HG03097 (cell line): Measurements from ENCODE around the gene MGRN1.

Source experiments
- ATAC-seq: cut with Tn5 transposase; IDR thresholded peaks from one replicate; pipeline ENCODE4 v1.9.1; 2021; ENCODE audit not compliant: unreplicated experiment, low FRiP score

MGRN1 gene

DNA sequence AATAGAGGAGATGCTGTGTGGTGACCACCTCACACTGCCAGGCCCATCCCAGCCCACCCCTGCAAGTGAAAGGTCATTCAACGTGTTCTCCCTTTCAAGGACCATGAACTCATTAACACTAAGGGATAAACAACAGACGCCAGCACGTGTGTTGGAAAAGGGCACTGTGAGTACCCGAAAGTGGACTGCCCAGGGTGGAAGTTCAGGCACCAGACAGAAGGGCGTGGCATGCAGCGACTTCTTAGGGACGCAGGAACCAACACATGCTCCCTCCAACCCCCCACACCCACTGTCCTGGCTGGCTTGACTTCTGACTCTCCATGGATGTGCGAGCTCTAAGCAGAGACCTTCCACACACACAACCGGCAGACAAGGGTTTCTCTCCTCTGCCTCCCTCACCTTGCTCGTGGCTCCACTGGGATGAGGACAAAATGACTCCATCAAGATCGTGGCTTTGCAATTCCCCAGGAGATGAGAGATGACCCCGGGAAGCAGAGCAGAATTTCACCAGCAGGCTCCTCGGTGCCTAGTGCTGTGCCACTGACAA is 20.9 kb upstream of the MGRN1 start:
- no peak for ATAC-seq

DNA sequence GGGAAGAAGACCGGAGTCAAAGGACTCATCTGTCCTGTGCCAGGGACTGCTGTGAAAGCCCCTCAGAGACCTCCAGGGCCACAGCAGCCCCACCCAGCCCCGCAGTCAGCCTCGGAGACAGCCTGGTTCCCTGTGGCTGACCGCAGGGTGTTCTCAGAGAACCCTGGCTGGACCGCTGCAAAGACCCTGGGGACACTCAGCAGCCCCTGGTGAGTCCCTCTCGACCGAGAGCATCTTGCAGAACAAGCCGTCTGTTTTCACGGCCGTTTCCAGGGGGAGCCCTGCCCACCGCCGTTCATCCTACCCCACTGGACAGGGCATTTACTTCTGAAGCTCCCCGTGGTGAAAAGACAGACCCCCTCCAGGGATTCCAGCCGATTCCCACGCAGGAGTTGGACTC is 20.2 kb upstream of the MGRN1 start:
- no peak for ATAC-seq

DNA sequence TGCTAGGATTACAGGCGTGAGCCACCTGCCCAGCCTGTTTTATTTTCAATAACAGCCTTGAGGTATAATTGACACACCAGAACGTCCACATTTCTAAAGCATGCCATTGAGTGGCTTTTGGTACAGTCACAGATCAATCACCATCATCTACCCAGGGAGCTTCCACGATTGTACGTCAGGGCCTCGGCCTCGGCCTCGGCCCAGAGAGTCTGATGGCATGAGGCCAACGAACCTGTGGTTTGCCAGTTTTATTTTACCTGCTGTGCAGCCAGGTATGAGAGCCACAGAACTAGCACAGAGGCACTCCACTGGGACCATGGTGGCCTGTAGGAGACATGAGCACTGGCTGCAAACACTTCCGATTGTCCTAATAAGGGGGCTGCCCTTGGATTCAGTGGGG is 18.3 kb upstream of the MGRN1 start:
- no peak for ATAC-seq

DNA sequence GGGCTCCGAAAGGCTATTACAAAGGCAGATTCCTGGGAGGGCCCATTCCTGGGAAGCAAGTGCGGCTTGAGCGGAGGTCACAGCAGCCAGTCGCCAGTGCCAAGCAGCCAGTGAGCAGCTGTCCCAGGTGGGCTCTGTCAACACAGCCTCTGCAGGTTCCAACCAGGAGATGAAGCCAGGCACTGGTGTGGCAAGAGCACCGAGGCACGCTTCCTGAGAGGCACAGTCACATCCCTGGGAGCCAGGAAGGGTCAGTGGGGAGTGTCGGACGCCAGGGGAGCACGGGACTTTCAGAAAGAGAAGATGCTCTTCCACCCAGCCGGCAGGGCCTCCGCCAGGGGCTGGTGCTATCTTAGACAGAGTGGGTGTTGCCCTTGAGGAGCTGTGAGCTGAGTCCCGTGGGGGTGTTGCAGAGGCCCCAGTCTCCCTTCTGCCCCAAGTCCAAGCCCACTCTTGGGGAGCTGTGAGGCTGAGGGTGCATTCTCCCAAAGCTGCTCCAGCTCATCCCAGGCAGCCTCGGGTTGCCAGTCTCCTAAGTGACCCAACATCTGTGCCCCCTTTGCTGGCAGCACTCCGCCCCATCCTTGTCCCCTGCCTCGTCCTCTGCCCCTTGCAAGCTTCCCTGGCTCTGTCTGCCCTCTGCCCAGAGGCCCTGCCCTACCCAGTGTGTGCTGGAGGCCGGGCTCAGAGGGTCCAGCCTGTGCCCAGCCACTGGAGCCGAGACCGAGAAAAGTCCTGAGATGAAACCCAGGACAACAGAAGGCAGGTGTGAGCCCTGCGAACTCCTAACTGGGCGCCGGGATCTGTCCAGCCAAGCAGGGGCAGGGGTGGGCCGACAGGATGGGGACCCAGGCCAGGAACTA is 16.6 kb upstream of the MGRN1 start:
- ATAC-seq: no peak

DNA sequence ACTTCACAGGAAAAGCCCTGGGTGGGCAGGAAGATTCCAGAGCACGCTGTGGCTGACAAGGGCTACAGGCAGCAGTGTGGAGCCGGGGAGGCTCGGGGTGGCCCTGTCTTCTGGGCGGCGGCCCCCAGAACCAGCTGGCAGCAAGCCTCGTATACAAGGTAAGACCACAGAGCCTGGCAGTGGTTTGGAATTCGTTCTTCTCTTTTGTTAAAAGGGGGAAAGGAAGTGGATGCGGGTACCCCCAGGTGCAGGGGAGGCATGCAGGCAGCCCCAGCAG is 16.0 kb upstream of the MGRN1 start:
- no peak for ATAC-seq

DNA sequence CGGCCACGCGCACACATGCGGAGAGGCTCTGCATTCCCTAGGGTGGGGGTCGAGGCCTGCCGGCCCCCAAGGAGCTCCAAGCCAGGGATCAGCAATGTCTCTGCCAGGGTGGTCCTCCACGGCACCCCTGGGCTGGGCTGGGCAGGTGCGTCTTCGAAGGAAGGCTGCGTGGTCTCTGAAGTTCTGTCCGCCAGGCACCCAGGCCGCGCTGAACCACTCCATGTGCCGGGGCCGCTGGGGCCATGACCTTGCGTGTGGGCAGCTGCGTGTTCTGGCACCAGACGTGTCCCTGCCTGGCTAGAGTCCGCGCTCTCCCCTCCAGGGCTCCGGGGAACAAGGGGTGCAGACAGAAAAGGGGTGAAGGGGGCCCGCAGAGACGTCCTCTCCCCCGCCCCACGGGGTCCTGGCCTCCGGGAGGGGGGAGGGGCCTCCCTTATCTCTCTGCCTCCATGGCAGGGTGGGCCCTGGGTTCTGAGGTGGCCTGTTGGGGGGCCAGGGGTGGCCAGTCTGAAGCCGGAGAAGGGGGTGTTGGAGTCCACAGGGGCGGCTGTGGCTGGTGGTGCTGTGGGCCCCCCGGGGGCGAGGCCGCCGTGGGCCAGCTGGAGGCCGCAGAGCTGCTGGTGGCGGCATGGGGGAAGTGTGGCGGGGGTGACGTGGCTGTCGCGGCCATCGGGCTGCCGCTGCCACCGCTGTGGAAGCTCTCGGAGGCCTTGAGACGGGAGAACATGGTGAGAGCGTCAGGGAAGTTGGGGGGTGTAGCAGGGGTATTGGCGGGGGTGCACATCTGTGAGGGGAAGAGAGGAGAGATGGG is 15.2 kb upstream of the MGRN1 start:
- ATAC-seq: no peak

DNA sequence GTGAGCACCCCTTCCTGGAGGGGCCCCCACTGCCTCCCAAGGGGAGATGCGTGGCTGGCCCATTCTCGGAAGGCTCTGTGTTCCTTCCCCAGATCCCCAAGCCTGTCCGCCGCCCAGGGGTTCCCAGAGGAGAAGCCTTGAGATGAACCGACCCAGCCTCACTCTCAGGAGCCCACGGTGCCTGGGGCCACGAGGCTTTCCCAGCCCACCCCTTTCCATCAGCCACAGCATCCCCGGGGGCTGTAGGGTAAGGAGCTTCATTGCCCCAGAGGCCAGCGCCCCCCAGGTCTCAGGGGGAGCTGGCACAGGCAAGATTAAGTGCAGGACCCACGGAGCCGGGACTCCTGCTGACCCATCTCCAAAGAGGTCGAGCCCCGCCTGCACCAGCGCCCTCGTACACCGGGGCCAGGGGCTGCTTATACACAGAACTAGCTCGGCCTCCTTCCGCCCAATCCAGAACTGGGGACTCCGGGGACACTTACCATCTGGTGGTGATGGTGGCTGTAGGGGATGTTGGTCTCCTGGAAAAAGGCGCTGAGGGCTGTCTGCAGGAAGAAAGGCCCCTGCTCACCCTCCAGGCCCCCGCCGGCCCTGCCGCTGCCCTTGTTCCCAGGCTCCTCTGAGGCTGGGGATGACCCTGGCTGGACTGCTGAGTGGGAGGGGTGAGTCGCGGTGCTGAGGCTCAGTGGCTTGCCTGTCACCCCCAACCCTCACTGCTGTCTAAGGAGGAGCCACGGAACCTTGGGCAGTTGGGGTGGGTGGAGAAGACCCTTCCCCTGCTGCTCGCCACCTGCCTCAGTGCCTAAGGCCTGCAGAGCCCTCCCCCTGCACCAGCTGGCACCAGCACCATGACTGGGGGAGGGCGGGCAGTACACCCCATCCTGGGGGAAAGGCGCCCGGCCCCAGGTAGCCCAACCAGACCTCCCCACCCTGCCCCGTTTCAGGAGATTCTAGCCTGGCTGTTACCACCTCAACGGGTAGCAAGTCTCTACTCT is 14.3 kb upstream of the MGRN1 start:
- no peak for ATAC-seq

DNA sequence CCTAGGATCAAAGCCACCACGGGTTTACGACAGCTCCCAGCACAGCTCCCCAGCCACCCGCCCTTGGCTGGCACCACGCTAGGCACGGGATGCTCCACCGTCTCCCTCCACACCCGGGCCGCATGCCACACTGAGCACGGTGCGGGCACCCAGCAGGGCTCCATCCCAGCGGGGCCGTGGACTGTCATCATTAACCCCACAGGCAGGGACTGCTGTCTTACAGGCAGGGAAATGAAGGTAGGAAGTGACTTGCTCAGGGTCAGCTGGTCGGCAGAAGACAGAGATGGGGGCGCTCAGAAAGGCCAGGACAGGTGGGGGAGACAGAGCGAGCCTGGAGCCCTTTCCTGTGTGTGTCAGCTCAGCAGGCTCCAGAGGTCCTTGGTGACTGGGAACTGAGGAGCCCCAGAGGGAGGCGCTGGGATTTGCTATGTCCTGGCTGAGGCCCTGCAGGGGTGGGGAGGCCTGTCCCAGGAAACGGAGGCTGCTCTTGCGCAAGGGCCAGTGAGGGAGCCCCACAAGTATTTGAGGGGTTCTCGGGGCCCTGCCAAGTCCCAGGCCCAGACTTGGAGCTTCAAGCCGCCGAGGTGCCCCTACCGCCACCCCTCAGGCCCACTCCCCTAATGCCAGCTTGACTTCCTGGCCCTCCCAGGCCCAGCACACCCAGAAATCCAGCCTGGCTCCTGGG is 13.1 kb upstream of the MGRN1 start:
- ATAC-seq: no peak

DNA sequence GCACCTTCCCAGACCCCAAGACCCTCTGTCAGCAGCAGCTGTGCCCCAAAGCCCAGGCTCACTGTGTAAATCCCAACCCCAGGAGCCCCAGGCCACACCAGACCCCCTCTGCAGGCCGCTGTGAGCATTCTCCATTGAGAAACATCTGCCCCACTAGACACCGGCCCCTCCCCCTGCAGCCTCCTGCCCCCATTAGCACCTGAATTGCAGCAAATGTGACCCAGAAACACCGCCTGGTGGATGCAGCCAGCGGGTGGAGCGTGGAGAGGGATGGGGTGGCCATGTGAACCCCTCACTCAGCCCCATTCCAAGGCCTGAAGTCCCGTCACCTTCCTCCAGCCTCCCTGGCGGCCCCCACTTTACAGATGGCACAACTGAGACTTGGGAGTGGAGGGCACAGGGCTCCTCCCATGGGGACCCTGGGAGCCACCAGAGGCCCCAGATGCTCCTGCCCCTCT is 12.1 kb upstream of the MGRN1 start:
- ATAC-seq: no peak

DNA sequence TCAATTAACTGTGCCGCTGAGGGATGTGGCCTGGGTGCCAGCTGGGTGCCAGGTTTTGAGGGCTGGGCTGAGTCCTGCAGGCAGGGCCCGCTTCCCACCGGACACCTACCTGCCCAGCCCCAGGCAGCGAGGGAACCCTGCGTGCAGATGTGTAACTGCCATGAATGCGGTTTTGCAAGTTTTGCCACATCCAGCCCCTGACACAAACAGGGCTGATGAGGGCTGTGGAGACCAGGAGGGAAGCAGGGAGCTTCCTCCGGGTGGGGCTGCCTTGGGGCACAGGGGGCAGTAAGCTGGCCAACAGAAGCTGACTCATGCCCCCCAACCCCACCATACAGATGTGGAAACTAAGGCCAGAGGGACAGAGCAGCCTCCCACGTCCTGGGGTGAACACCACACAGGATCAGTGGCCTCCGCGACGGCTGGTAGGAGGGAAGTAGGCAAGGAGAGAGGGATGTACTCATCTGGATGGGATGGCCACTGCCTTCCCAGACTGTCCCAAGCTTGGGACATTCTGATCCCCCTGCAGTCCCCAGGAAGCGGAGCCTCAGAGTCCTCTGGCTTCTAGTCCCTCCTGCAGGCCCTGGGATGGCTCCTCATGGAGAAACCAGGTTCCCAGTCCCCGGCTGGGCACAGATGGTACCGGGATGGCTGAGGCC is 11.5 kb upstream of the MGRN1 start:
- no peak for ATAC-seq

DNA sequence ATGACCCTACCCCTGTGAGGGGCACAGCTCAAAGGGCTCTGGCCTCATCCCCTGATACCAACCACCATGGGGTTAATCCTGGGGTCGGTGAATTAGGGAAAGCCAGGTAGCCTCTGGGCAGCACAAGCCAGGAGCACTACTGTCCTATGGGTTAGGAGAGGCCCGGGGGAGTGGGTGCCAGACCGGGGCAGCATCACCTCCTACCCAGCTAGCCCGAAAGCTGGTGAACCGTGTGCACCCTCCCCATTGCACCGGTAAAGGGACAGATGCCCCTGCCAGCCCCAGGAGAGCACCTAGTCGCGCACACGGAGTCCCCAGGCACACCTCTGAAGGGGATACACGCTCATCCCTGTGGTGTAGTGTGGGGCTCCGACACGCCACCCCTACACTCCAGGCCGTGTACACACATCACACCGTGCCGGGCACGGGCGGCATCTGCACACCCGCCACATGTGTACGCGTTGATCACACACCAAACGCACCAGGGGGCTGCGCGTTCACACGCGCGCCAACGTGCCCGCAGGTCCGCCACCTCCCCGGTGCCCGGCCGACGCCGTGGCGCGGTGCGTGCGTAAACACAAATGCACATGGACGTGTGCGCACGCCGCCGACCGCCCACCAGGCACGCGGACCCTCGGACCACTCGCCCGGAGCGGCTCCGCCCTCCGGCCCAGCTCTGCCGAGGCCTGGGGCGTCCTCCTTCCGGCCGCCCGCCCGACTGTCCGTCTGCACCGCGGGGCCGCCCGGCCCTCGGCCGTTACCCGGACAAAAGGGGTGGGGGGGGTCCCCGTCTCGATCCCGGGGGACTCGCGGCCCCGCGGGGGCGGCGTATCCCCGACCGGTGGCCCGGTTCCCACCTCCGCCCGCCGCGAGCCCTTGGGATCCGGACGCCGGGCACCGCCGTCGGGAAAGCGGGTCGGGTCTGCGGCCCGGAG is 10.7 kb upstream of the MGRN1 start:
- no peak for ATAC-seq

DNA sequence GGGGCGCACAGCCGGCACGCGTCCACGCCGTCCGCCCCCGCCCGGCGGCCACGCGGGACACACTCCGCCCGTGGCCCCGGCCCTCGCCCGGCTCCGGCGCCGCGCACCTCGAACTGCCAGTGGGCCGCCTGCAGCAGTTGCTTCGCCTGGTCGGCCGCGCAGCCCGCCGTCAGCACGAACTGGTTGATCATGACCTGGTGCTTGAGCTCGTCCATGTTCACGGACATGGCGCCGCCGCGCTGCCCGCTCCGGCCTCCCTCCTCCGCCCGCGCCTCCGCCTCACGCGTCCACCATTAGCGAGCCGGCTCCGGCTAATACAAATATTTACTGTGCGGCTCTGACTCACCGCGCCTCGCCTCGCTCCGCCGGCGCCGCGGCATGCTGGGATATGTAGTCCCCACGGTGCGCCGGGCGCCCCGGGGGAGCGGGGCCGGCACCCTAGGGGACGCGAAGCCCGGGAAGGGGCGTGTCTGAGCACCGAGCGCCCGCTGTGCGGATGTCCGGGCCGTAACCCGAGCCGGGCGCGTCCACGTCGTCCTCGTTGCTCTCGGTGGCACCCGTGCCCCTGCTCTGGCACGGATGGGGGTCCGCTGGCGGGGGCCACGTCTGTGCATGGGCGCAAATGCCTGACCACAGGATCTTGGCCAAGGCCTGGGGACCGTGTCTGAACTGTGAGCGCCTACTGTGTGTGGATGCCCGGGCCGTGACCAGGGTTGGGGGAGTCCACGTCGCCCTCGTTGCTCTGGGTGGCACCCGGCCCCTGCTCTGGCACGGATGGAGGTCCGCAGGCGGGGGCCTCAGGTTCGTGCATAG is 9.8 kb upstream of the MGRN1 start, which contains the start of gene UBALD1:
TSS of gene UBALD1 (minus strand) at position 318 of the 813 bp plus-strand sequence. CDS start at position 227, 91 bp downstream.
- ATAC-seq: peak; percentile 51

DNA sequence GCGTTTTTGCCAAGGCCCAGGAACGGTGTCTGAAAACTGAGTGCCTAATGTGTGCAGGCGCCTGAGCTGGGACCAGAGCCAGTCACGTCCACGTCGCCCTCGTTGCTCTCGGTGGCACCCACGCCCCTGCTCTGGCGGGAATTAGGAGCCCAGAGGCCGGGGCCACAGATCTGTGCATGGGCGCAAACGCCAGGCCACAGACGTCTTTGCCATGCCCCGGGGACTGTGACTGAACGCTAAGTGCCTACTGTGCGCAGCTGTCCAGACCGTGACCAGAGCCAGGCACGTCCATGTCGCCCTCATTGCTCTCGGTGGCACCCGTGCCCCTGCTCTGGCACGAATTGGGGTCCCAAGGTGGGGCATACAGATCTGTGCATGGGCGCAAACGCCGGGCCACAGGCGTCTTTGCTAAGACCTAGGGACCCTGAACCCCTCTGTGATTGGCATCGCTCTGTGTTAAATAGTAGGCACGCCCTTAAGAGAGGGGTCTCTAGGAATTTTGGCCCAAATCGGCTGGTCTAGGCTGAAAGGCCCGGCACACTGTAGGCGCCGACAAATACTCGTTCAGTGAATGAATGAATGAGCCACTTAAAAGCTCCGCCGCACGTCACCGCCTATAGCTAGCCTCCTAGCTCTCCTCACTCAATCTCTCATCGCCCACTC is 9.1 kb upstream of the MGRN1 start:
- ATAC-seq: no peak

DNA sequence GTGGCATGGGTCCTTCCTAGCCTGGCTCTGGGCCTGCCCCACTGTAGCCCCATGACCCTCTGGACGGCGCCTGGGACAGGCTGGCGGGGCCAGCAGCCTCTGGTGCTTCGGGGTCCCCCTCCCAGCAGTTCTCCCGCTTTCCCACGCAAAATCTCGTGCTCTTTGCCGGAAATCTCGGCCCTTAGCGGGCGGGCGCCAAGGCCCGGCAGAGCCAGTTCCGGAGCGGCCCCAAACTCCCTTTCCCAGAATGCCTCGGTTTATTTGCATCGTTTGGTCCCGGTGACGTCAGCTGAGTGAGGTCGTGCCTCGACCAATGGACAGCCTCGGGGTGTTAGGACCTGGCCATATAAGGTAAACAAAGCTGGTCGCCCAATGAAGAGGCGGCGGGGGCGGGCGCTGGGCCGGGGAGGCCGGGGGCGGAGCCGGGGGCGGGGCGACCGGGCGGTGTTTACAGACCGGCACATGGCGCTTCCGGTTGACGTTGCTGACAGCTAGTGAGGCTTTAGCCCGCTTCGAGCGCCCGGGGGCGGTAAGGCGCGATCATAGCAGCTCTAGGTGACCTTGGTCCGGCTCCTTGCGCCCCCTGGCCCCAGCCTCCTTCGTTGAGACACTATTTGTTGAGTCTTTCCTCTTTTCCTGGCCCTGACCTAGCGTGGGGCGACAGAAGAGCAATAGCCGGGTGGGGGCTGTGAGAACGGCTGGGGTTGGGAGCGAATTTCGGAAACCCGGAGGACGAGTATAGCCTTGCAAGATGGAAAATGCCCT is 8.4 kb upstream of the MGRN1 start:
- ATAC-seq: peak; percentile 78

DNA sequence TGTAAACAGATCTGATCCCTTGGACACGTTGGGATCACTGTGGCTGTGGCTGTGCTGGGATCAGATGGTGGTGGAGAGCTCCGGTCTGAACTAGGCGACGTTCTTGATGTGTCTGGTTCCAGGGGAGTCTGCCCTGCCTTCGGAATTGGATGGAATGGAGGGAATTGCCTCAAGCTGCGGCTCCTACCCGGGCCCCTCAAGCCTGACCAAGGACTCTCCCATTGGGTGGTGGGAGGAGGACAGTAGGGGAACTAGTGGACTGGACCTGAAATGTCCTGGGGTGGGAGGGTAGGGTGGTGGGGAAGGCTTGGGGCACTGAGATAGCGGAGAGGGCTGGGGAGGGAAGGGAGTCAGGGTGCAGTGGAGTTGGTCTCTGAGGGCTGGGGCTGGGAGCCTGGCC is 6.7 kb upstream of the MGRN1 start:
- ATAC-seq: no peak
